Lower leg skin (tissue), 4 donors: ENCODE measurements around the gene CAMK1. TPM values are rescaled to one million over a fixed set of nuclear protein-coding genes. Genes with fewer than 3 reads are reported as not detected.

Experiments
- DNase-seq, 2 donors: peaks; one replicate each; pipeline ENCODE4 v3.0.0-alpha.2; 2019; ENCODE audit warnings: low spot score in 2 of 2
- H3K4me3 ChIP-seq: fragments of 200-600 bp; sonication (generic); 2 replicates; pipeline ENCODE4 v1.5.1; 2017; ENCODE audit warnings: mild to moderate bottlenecking, low read depth; ENCODE audit not compliant: poor library complexity, severe bottlenecking
- POLR2A ChIP-seq, 2 donors: fragments of 450-650 bp; IDR thresholded peaks; one replicate each; pipeline ENCODE4 v1.6.1; 2016 to 2017; ENCODE audit warnings: antibody characterized with exemption in 2 of 2, mild to moderate bottlenecking in 1 of 2, moderate library complexity in 1 of 2
- WGBS, 2 donors: methylation state at CpG; one replicate each; pipeline ENCODE4 v1.1.5; 2018; 5-methylcytosine and 5-hydroxymethylcytosine counted together
- intact Hi-C: fragments of 100-400 bp; cut with DNase I; formaldehyde crosslinking; loops from one replicate; pipeline ENCODE4 v1.15.0; 2023; ENCODE audit warnings: low total_unique reads
- total RNA-seq, 4 donors: library from RNA; depleted of rRNA; stranded (reverse); fragments of >200 nt; gene quantifications; one replicate each; pipeline ENCODE4 v1.1.0, GENCODE V29; 2016
- TF ChIP-seq, protein P1 (sequence below), 3 donors: fragments of 450-650 bp; IDR thresholded peaks; one replicate each; pipeline ENCODE4 v1.5.1; 2016; ENCODE audit warnings: antibody characterized with exemption in 3 of 3, mild to moderate bottlenecking in 3 of 3, moderate library complexity in 2 of 3

The CAMK1 gene
- total RNA-seq, result 10 to 100 TPM in 1 of 4 donors, 1 to 10 TPM in 3; 3.1 to 10.1 (median 9.4) TPM

GRCh38 chr3:9769426-9770275, at the start of gene CAMK1:
Gene CAMK1 (minus strand): TSS chr3:9769947. CDS start chr3:9767749, 2,198 bp downstream.
- WGBS, 2 donors, result 7 to 9% methylated on average over 28 to 42 of the region's 49 CpGs
- peak within 1 kb of the TSS; percentile 53 for H3K4me3 ChIP-seq
- no peak for TF ChIP-seq POLR2A (IDR thresholded peaks at IDR 0.05)
- TF ChIP-seq, protein P1, sequence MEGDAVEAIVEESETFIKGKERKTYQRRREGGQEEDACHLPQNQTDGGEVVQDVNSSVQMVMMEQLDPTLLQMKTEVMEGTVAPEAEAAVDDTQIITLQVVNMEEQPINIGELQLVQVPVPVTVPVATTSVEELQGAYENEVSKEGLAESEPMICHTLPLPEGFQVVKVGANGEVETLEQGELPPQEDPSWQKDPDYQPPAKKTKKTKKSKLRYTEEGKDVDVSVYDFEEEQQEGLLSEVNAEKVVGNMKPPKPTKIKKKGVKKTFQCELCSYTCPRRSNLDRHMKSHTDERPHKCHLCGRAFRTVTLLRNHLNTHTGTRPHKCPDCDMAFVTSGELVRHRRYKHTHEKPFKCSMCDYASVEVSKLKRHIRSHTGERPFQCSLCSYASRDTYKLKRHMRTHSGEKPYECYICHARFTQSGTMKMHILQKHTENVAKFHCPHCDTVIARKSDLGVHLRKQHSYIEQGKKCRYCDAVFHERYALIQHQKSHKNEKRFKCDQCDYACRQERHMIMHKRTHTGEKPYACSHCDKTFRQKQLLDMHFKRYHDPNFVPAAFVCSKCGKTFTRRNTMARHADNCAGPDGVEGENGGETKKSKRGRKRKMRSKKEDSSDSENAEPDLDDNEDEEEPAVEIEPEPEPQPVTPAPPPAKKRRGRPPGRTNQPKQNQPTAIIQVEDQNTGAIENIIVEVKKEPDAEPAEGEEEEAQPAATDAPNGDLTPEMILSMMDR (IDR thresholded peaks at IDR 0.05), result no peak
- intact Hi-C loops, result no loop called here
- DNase-seq, result peak; percentile 52 to 95

GRCh38 chr3:9818666-9819335, 49.1 kb upstream of the CAMK1 start:
- intact Hi-C loops, result no loop called here
- DNase-seq, result no peak
- no peak overlapping the region for H3K4me3 ChIP-seq
- 95 to 97% methylated on average over 6 to 7 of the region's 7 CpGs for WGBS, 2 donors
- TF ChIP-seq, protein P1 (IDR thresholded peaks at IDR 0.05), result no peak
- TF ChIP-seq POLR2A (IDR thresholded peaks at IDR 0.05), result no peak

DNA sequence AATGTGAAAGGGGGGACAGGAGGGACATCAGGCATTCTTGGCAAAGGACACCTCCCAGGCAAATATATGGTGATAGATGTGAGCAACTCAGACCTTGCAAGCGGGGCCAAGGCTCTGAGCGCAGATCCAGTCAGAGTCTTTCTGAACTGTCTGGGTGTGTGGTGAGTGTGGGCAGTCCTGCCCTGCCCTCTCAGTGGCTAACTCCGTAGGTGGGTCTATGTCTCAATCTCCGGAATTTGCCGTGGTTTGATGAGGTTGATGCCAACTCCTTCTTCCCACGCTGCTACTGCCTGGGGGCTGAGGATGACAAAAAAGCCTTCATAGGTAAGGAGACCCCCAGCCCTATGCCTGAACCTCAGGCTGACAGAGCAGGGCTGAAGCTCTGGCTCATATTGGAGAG, 47.7 kb upstream of the CAMK1 start:
- WGBS, 2 donors, result 65 to 83% methylated on average over 6 of the region's 6 CpGs
- no peak for TF ChIP-seq POLR2A (IDR thresholded peaks at IDR 0.05)
- TF ChIP-seq, protein P1 (IDR thresholded peaks at IDR 0.05), result no peak
- DNase-seq, result no peak
- intact Hi-C loops, result no loop called here
- H3K4me3 ChIP-seq, result no peak overlapping the region

DNA sequence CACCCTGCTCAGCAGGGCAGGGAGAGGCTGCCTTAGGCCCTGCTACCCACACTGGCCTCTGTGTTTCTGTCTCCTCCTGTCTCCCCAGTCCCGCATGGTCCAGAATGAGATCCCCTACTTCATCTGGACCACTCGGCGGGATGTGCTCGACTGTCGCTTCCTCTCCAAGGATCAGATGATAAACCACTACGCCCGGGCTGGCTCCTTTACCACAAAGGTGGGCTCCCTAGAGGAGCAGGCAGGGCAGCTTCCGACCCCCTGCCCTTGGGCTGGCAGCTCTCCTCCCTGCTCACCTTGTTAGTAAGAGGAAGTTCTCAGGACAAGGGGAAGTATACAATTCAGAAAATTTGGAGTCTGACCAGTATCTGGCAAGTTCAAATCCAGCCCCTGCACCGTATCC, 46.2 kb upstream of the CAMK1 start:
- no peak overlapping the region for H3K4me3 ChIP-seq
- intact Hi-C loops, result no loop called here
- 89 to 93% methylated on average over 9 of the region's 9 CpGs for WGBS, 2 donors
- TF ChIP-seq, protein P1 (IDR thresholded peaks at IDR 0.05), result no peak
- TF ChIP-seq POLR2A (IDR thresholded peaks at IDR 0.05), result no peak
- DNase-seq, result no peak

DNA sequence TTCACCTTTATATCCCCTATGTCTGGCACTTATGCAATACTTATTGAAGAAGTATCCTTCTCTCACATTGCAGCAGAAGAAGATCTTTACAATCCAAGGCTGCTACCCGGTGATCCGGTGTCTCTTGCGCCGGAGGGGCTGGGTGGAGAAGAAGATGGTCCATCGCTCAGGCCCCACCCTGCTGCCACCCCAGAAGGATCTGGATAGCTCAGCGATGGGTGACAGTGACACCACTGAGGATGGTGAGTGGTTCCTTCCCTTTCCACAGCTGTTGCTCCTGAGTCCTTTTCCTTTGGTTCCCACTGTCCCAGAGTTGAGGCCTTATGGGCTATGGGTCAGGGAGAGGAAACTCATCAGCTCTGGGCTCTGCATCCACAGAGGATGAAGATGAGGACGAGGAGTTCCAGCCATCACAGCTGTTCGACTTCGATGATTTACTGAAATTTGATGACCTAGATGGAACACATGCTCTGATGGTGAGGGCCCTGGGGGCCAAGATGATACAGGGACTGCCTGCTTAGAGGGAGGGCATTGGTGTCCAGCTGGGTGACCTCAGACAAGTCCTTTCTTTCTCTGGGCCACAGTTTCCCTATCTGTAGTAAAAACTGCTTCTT, 43.2 kb upstream of the CAMK1 start:
- peak in 1 of 2 donors; percentile 73 for DNase-seq
- no peak overlapping the region for H3K4me3 ChIP-seq
- 89 to 95% methylated on average over 9 of the region's 9 CpGs for WGBS, 2 donors
- TF ChIP-seq POLR2A (IDR thresholded peaks at IDR 0.05), result no peak
- TF ChIP-seq, protein P1 (IDR thresholded peaks at IDR 0.05), result no peak
- intact Hi-C loops, result no loop called here
